GM19372 (cell line): ENCODE data around the gene TM4SF20.
"Not testable (repeated sequence)": the region's sequence is repeated elsewhere in the genome, so short reads cannot be mapped to it uniquely, and the experiment has no call there.

ENCODE experiments used
- ATAC-seq: cut with Tn5 transposase; IDR thresholded peaks from one replicate; pipeline ENCODE4 v1.9.1; 2021; ENCODE audit warnings: mild to moderate bottlenecking, low read depth, moderate library complexity; ENCODE audit not compliant: unreplicated experiment

The TM4SF20 gene

DNA sequence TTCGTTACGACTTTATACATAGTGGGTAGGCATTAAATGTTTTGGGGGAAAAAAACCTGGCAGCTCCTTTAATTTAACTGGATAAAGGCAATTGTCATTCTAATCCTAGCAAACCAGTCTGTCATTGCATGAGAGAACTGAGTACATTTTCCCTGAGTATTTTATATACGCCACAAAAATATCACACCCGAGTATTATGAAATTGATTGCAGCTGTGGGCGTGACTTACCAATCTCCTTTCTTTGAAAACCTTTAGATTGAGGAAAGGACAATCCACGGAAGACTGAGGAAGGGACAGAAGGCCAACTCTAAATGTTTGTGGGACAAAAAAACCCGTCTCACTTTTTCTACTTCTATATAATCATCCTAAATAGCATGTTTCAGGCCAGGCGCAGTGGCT lies 9.0 kb downstream of the TM4SF20 start:
- no peak for ATAC-seq

DNA sequence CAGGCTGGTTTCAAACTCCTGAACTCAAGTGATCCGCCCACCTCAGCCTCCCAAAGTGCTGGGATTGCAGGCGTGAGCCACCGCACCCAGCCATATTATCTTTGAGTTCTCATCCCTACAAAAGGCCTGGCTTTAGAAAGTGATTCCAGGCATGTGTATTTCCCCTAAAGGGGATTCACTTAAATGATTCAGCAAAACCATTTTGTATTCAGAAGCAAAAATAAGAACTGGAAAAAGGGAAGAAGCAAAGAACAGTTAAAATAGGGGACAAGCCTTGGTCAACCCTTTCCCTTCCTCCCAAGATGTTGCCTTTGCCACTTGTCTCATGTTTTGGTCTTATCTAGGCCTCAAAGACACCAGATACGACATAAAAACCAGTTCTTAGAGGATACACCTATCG lies 10.5 kb downstream of the TM4SF20 start:
- no peak for ATAC-seq

DNA sequence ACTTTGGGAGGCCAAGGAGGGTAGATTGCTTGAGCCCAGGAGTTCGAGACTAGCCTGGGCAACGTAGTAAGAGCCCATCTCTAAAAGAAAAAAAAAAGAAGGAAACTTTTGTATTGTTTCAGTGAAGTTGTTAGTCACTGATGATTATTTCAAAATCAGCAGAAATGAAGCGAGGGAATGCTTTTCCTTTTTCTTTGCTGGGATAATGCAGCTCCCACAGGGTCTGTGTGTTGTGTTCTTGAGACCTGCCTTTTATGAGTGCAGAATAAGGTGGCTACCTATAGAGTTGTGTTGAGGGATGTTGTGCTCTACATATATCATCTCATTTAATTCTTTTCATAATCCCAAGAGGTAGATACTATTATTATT lies 11.7 kb downstream of the TM4SF20 start:
- no peak for ATAC-seq

DNA sequence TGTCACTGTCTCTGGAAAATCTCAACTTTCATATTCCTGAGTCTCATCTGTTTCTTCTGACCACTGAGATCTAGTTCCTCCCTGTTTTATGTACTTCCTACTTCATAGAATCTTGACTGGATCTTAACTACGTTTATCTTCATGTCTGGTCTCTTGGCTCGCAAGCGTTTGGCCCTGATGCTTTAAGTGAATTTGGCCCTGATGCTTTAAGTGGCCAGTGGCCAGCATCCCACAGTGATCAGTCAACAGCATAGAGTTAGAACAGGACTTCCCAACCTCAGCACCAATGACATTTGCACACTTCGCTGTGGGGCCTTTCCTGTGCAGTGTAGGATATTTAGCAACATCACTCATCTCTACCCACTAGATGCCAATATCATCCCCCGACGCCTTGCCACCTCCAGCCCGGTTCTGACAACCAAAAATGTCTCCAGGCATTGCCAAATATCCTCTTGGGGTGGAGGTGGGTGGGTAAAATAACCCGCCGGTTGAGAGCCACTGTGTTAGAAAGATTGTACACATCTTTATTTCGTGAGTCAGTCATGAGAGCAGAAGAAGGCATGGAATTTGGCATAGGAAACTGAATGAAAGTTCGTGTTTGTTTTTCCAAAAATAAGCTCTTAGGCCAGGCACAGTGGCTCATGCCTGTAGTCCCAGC lies 12.2 kb downstream of the TM4SF20 start:
- ATAC-seq = no peak

DNA sequence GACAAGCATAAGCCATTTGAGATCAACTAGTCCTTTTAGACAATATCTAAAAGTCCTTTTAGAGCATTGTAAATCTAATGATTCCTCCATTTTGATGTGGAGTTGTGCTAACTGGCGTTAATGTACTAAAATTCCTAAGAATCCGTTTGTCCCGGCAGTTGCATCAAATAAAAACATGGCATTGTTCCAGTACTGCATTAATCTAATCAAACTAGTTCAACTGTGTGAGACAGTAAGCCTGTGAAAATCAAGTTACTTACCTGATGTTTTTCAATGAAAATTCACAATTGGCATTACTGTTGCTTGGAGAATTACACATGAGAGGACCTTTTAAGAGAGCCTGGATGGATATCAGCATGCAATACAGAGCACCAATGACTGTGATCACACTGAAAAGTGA lies 13.3 kb downstream of the TM4SF20 start:
- no peak for ATAC-seq

DNA sequence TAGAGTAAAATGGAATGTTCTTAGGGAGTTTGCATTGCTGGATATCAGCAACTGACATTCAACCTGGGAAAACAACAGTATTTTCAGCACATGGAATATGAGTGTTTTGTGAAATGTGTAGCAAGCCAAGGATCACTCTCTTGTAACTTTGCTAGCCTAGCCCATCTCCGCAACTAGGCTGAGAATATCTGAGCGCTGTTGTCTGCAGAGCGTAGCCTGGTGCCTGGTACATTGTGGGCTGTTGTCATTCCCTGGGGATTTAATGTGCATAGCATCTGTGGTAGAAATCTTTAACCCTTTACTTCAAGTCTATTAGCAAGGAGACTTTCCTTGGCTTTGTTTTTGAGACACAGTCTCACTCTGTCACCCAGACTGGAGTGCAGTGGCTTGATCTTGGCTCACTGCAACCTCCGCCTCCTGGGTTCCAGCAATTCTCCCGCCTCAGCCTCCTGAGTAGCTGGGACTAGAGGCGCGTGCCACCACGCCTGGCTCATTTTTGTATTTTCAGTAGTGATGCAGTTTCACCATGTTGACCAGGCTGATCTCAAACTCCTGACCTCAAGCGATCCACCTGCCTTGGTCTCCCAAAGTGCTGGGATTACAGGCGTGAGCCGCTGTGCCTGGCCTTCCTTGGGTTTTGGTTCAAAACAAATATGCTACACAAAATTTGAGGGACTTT lies 14.4 kb downstream of the TM4SF20 start:
- not testable (repeated sequence) for ATAC-seq

DNA sequence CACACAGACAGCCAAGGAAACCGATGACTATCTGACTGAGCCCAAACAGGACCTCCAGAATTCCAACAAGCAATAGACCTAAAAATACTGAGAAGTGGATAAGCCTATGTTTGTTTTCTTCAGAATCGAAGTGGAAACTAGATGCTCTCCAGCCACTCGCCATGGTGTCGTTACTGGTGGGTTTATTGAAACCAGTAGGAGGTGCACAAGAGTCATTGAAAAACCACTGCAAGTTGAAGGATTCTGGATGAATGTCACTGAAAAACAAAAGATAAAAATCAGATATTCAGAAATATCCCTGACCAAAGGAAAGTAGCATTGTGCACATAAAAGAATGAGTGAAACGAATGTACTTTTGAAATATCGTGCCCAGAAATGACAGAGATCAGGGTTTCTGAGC lies 15.3 kb downstream of the TM4SF20 start:
- no peak for ATAC-seq

DNA sequence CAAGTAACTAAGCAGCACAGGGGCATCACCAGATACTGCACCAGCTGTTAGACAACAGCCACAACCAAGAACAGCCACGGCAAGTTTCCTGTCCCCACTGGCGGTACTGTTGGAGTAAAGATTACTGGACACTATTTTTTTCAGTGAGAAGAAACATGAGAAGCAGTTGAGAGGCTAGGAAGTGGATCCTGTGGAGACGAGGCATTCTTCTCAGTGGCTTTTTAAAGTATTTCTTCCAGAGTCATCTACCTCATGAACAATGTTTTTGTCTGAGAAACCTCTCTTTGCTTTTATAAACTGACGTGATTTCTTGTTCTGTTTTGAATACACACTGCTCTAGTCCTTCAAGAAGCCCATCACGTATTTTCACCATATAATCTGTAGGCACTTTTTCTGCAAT lies 18.8 kb downstream of the TM4SF20 start:
- ATAC-seq = no peak

DNA sequence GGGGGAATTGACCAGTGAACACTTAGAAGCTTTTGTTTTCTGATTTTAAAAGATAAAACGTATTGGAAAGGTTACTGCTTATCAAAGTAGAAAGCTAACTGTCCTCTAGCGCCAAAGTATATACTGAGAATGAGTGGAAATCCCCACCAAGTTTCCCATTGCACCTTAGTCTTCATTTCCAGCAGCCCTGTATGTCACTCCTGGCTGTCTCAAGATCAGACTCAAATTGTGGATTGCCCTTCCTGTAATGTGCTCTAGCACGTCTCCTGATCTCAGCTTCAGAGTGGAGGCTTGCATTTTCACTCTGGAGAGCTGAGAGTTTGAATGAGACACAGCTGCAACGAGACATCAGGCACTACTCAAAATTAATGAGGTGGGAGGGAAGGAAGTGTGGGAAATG lies 27.5 kb downstream of the TM4SF20 start:
- peak; percentile 78 for ATAC-seq

DNA sequence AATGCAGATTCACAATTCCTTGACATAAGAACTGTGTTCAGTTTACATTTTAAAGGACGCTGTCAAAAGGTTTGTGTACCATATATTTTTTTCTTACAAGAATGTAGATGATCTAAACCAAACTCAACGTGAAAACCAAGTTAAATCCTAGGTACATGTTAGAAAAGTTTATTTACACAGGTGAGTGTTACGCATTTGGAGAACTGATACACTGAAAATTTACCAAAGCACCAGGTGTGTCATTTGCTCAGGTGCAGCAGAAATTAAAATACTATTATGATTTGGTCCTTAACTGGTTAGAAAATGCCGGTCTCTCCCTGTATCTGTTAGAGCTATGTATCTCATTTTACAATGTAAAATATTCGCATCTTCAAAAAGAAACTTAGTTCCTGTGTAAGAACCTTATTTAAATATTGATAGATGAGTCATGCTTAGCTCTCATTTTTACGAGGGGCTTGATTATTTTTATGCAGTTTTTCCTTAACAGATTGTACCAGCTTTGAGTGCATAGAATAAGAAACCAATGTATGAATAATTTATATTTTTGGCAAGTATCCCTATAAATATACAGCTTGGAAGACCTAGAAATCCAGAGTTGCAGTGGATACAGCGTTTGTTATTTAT lies 29.0 kb downstream of the TM4SF20 start:
- no peak for ATAC-seq

DNA sequence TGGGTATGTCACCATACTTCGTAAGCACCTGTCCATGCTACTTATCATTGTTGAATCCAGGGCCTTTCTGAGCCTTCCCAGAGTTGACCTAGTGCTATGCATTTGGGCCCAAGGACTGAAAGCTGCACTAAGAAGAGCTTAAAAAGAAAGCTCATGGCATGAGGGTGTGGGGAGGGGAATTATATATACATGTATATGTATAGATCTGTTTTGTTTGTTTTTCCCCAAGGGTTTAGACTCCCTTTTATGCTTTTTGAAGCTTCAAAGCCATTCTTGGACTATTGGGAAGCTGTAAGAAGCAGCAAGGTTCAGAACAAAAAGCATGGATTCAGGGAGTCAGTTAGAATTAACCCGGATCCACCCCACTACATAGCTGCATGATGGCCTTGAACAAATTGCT lies 30.8 kb downstream of the TM4SF20 start:
- no peak for ATAC-seq

DNA sequence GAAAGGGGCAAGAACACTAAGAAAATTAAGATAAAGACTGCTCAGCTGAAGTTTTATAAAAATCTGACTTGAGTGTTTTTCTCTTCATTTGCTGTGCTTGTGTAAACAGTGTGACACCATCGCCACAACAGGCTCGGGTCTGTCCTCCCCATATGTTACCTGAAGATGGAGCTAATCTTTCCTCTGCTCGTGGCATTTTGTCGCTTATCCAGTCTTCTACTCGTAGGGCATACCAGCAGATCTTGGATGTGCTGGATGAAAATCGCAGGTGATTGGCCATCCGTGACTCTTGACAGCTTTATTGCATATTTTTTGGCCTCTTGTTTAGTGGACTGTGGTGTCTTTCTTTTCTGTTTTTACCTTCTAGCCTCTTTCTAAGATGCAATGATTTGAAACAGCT lies 32.0 kb downstream of the TM4SF20 start:
- ATAC-seq = no peak

DNA sequence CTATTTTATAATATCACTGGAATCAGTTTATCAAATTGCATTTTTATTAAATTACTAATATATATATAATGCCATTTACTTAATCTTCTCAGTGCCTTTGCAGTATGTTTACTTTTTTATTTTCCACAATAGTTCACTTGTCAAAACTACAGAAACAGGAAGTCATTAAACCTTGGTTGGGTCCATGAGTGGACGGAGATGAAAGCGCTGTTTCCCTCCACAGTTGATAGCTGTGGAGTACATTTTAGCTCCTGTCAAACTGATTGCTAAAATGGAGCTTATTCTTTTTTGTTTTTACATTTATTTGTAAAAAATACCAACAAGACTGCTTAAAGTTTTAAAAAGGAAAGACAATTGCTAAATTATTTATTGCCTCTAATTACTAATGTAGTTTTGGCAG lies 34.9 kb downstream of the TM4SF20 start:
- no peak for ATAC-seq

DNA sequence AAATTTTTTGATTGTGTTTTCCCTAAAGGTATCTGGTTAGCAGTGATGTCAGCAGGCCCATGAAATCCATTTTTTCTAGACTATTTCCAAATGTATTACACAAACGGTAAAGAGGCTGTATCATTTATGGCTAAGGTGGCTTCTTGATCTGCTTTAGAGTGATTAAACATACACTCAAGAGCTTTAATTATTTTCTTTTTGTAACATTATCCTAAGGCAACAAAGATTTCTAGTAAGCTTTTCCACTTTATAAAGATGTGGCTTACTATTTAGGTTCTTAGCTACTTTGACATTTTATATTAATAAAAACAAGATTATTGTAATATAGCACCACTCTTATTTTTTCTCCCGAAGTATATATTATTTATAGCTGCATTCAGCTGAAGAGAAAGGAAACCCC lies 37.6 kb downstream of the TM4SF20 start:
- no peak for ATAC-seq

DNA sequence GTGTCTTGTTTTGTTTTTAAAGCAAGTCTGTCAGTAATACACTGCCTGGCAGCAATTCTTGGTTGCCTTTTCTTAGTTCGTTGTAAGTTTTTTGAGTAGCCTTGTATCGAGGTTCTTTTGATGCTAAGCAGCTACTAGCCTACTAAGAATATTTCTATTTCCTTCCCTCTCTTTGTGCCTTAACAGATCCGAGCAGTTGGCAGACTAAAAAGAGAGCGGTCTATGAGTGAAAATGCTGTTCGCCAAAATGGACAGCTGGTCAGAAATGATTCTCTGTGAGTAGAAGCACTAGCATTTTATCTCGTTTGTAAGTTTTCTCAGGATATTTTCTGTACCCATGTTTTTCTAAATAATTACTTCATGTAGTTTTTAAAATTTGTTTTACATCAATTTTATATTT lies 39.0 kb downstream of the TM4SF20 start:
- no peak for ATAC-seq

DNA sequence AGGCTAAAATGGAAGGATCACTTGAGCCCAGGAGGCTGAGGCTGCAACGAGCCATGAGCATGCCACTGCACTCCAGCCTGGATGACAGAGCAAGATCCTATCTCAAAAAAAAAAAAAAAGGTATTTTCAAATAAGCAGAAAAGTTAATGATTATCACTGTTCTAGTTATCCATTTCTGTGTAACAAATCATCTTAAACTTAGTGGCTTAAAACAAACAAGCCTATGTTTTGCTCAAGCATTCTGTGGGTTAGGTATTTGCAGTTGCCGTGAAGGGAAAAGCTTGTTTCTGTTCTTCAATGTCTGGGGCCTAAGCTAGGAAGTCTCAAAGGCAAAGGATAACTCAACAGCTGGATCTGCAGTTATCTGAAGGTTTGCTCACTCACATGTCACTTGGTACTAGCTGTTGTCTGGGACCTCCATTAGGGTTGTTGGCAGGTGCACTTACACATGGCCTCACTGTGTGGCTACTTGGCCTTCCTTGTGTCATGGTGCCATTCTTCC lies 40.0 kb downstream of the TM4SF20 start:
- ATAC-seq = no peak

DNA sequence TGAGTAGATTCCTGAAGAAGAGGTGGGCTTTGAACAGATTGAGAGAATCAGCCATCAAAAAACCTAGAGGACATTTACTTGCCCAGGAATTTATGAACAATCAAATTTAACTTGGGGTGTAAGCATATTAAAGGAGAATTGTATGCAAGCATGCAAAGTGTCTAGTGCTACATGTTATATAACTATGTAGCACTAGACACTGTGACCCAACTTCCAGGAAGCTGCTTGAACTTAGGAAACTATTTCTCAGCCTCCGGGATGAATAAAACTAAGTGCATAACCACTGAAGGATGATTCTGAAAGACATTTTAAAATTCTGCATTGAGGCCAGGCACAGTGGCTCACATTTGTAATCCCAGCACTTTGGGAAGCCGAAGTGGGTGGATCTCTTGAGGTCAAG lies 41.7 kb downstream of the TM4SF20 start:
- ATAC-seq = no peak

DNA sequence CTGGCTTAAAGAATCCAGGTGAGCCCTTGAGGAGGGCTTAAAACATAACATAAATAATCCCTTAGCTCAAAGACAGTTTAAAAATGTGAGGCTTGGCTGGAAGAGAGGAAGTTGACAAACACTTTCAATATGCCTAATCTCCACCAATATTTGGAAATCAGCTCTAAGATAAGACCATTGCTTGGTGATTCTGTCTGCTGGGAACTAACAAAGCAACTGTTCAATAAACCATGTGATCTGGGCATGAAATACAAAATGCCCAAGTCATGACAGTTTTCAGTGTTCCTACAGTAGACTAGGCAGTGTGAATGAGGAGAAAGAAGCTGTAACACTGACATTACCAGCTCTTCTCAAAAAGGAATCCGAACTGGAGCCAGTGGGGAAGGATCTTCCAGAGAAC lies 43.4 kb downstream of the TM4SF20 start:
- ATAC-seq = no peak

DNA sequence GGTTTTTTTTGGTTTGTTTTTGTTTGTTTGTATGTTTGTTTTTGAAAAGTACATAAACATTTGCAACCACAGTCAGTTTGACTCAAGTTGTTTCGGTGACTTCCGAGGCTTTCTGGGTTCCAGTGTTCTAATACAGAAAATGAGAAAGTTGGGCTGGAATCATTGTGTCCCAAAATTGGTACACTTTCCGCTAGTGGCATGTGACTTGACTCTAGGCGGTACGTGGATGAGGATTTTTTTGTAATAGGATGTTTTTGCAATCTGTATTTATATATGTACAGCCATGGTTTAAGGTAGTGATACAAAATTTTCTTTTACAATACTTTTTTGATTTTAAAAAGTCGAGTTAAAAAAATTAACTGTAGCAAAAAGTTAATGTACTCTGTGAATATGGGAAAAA lies 52.3 kb downstream of the TM4SF20 start:
- no peak for ATAC-seq

DNA sequence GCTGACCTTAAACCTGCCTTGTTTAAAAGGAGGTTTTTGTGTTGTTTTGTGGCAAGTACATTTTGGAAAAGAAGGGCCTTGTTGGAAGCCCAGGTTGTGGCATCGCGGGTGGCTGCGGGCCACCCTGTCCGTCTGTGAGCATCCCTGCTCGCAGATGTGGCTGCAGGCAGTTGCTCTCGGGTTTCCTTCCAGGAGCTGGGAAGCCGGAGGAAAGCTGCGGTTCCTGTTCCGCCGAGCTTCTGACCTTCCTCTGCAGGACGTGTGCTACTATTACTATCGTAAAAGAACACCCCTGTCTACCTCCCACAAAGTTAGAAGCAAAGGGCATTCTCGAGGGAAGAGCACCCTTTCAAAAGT lies 53.3 kb downstream of the TM4SF20 start:
- no peak for ATAC-seq

DNA sequence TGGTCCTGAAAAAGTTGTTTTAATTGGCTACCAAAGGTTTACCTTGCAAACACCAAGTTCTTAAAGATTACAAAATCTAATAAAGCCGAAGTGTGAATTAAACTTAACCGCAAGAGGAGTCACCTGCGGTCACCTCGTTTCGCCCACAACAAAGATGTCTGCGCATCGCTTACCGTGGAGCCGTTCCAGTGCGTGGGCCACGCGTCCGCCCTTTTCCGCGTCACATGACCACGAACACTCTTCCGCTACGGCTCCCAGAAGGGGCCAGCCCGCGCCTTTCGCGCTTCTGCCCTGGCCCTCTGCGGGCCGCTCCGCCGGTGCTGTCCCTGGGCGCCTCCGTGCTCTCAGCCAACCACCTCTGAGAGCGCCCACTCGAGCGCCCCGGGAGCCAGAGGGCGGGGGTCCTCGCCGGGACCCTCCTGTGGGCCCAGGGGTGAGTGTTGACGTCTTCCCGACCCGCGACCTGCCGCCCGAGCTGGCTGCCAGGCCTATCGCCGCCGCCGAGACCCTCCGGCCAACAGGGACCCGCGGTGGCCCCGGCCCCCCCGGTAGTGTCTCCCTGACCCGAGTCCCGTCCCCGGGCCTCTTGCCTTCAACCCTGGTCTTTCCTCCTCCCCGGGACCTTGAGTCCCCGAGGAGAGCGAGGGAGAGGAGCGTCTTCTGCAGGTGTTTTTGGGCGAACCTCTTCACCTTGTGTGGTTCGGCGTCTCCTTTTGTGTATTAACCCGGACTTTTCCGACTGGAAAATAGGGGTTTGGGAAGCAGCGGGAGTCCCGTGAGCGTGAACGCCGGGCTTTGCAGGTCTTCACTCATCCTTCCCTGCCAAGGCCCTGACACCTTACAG lies 53.9 kb downstream of the TM4SF20 start, which contains the start of gene MFF:
Gene MFF, plus strand, starts transcription at position 257 of the 844 bp plus-strand sequence. CDS start 5,415 bp downstream, outside the sequence.
- peak; percentile 96 for ATAC-seq
